HEK293T (cell line): ENCODE measurements around the gene ATF7IP.
"Not testable (repeated sequence)": the region's sequence is repeated elsewhere in the genome, so short reads cannot be mapped to it uniquely, and the experiment has no call there.

Experiments
- CTCF ChIA-PET: fragments of 350-600 bp; formaldehyde crosslinking; extraction: SDS; loops from one replicate; lab custom pipeline; 2021; ENCODE audit warnings: antibody characterized with exemption, inconsistent platforms; lab: Yijun Ruan, JAX
- POLR2A ChIA-PET: fragments of 350-600 bp; formaldehyde crosslinking; extraction: SDS; loops from one replicate; lab custom pipeline; 2020; ENCODE audit warnings: antibody characterized with exemption, inconsistent platforms; lab: Yijun Ruan, JAX
- DNase-seq: peaks from one replicate; pipeline ENCODE4 v3.0.0; 2012; ENCODE audit warnings: mixed read lengths; ENCODE audit errors: extremely low spot score
- ARNT ChIP-seq: fragments of 450-650 bp; IDR thresholded peaks from 2 replicates; pipeline ENCODE4 v1.6.1; 2017; ENCODE audit warnings: mild to moderate bottlenecking
- BHLHE40 ChIP-seq: fragments of 450-650 bp; IDR thresholded peaks from 2 replicates; pipeline ENCODE4 v1.6.1; 2016; ENCODE audit warnings: mild to moderate bottlenecking, moderate library complexity, borderline replicate concordance
- CTBP1 ChIP-seq: fragments of 450-650 bp; IDR thresholded peaks from 2 replicates; pipeline ENCODE4 v1.6.1; 2016; ENCODE audit warnings: borderline replicate concordance
- ELF4 ChIP-seq: fragments of 450-650 bp; IDR thresholded peaks from 2 replicates; pipeline ENCODE4 v1.6.1; 2017; ENCODE audit warnings: antibody characterized with exemption
- FOXA1 ChIP-seq: fragments of 450-650 bp; IDR thresholded peaks from 2 replicates; pipeline ENCODE4 v1.6.1; 2016; ENCODE audit warnings: mild to moderate bottlenecking
- FOXK2 ChIP-seq: fragments of 450-650 bp; IDR thresholded peaks from 2 replicates; pipeline ENCODE4 v1.6.1; 2016; ENCODE audit warnings: mild to moderate bottlenecking
- FOXM1 ChIP-seq: fragments of 450-650 bp; IDR thresholded peaks from 2 replicates; pipeline ENCODE4 v1.6.1; 2017; ENCODE audit warnings: mild to moderate bottlenecking, borderline replicate concordance
- HDGF ChIP-seq: fragments of 450-650 bp; IDR thresholded peaks from 2 replicates; pipeline ENCODE4 v1.6.1; 2017; ENCODE audit warnings: antibody characterized with exemption, borderline replicate concordance
- L3MBTL2 ChIP-seq: fragments of 450-650 bp; conservative IDR thresholded peaks from 2 replicates; pipeline ENCODE4 v1.6.1; 2016; ENCODE audit warnings: mild to moderate bottlenecking
- LEF1 ChIP-seq: fragments of 450-650 bp; IDR thresholded peaks from 2 replicates; pipeline ENCODE4 v1.6.1; 2017; ENCODE audit warnings: mild to moderate bottlenecking, borderline replicate concordance
- NFRKB ChIP-seq: fragments of 450-650 bp; IDR thresholded peaks from 2 replicates; pipeline ENCODE4 v1.6.1; 2016; ENCODE audit warnings: mild to moderate bottlenecking, moderate library complexity
- PKNOX1 ChIP-seq: fragments of 450-650 bp; IDR thresholded peaks from 2 replicates; pipeline ENCODE4 v1.6.1; 2016
- SP1 ChIP-seq: fragments of 450-650 bp; IDR thresholded peaks from 2 replicates; pipeline ENCODE4 v1.6.1; 2017
- SUZ12 ChIP-seq: fragments of 450-650 bp; IDR thresholded peaks from 2 replicates; pipeline ENCODE4 v1.6.1; 2016; ENCODE audit warnings: mild to moderate bottlenecking
- TARDBP ChIP-seq: fragments of 450-650 bp; IDR thresholded peaks from 2 replicates; pipeline ENCODE4 v1.6.1; 2016
- ZNF384 ChIP-seq: fragments of 450-650 bp; IDR thresholded peaks from 2 replicates; pipeline ENCODE4 v1.6.1; 2016

Gene ATF7IP

DNA sequence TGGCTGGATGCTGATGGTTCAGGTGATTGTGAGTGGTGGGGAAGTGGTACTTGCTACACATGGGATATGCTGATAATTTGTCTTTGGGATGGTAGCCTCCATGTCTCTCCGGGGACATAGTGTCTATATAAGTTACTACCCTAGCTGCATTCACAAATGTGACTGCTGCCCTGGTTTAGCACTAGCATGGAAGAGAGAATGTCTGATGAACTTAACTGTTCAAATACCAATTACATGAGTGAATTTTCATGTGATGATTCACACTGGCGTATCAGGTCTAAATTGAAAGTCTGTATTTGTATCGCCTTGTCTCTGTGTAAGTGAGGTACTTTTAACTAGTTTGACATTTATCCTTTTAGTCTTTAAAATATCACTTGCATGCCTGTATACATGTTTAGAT lies 34.4 kb downstream of the ATF7IP start:
- CTCF ChIA-PET, result no interaction called here
- no peak for DNase-seq
- TF ChIP-seq FOXK2 (no peak), FOXA1 (no peak)
- POLR2A ChIA-PET, result interaction anchor here (1.0 kb wide), 1 partner anchor 142 kb away, joined by 3 read pairs; no protein-coding TSS in a partner anchor

- ChIA-PET POLR2A (no interaction called here), CTCF (no interaction called here)
- no peak for DNase-seq
- TF ChIP-seq LEF1 (no peak), SP1 (no peak), HDGF (no peak), L3MBTL2 (no peak), NFRKB (no peak), SUZ12 (no peak), ZNF384 (no peak), FOXK2 (no peak), PKNOX1 (no peak), TARDBP (no peak), FOXA1 (no peak), ELF4 (no peak), CTBP1 (no peak), ARNT (no peak), FOXM1 (no peak), BHLHE40 (no peak)
Measured at GRCh38 chr12:14400599-14400998, 35.1 kb downstream of the ATF7IP start.

DNA sequence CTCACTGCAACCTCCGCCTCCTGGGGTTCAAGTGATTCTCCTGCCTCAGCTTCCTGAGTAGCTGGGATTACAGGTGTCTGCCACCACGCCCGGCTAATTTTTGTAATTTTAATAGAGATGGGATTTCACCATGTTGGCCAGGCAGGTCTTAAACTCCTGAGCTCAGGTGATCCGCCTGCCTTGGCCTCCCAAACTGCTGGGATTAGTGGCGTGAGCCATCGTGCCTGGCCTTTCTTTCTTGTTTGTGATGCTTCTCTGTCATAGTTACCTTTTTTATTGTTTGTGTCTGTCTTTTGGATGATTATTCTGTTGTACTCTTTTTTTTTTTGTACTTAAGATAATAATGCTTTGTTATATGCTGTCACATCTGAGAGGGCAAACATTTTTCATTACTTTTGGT lies 35.8 kb downstream of the ATF7IP start:
- DNase-seq, POLR2A ChIA-PET: not testable (repeated sequence)
- CTCF ChIA-PET, result interaction anchor here (1.4 kb wide), 1 partner anchor 53 kb away, joined by 5 read pairs; no protein-coding TSS in a partner anchor

GRCh38 chr12:14402697-14403096 lies 37.2 kb downstream of the ATF7IP start:
- POLR2A ChIA-PET, result interaction anchor here (0.9 kb wide), 1 partner anchor 37 kb away, joined by 4 read pairs; the partner anchor contains the start of gene ATF7IP
- no peak for DNase-seq
- TF ChIP-seq FOXM1 (no peak), ARNT (no peak), NFRKB (no peak), TARDBP (no peak), FOXA1 (no peak), FOXK2 (no peak), SUZ12 (no peak), ZNF384 (no peak), HDGF (no peak), PKNOX1 (no peak), CTBP1 (no peak), ELF4 (no peak), SP1 (no peak), L3MBTL2 (no peak), BHLHE40 (no peak), LEF1 (no peak)
- CTCF ChIA-PET, result interaction anchor here (0.7 to 1.4 kb wide), 2 partner anchors 51 to 145 kb away, joined by 3 to 5 read pairs; no protein-coding TSS in a partner anchor

GRCh38 chr12:14403293-14403692 lies 37.8 kb downstream of the ATF7IP start:
- CTCF ChIA-PET, result interaction anchor here (0.7 to 1.0 kb wide), 3 partner anchors 9 to 146 kb away, joined by 3 to 4 read pairs (median 3); no protein-coding TSS in a partner anchor
- POLR2A ChIA-PET, result no interaction called here
- no peak for DNase-seq

DNA sequence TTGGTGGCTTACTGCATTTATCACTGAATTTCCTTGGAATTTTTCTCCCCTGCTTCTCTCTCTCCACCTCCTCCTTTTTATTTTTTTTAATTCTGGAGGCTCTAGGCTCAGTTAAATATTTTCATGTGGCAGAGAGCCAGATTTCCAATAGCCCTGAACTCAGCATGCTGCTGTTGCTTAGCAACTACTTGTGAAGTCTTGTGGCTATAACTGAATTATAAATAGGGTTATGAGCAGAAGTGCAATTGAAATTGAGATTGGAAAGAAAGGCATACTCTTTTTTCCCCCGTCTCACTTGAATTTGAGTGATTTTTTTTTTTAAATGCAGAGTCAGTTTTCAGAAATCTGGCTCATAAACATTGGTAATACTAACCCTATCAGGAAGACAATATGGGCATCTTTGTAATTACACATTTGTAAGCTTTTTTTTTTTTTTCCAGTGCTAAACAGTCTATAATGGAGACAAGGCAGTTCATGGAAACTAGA lies 38.3 kb downstream of the ATF7IP start:
- peak; percentile 15 for DNase-seq
- POLR2A ChIA-PET, result no interaction called here
- TF ChIP-seq NFRKB (no peak), ZNF384 (peak; percentile 53; the same call in 1 of the 2 replicates)
- CTCF ChIA-PET, result interaction anchor here (0.7 to 1.0 kb wide), 2 partner anchors 9 to 61 kb away, joined by 3 to 4 read pairs; no protein-coding TSS in a partner anchor

More at GRCh38 chr12:14403293-14403692, 37.8 kb downstream of the ATF7IP start:
- TF ChIP-seq LEF1 (no peak), SUZ12 (no peak), ARNT (no peak), TARDBP (no peak), ZNF384 (no peak), L3MBTL2 (no peak), PKNOX1 (no peak), FOXM1 (no peak), FOXA1 (no peak), NFRKB (no peak), FOXK2 (no peak), BHLHE40 (no peak), ELF4 (no peak)

DNA sequence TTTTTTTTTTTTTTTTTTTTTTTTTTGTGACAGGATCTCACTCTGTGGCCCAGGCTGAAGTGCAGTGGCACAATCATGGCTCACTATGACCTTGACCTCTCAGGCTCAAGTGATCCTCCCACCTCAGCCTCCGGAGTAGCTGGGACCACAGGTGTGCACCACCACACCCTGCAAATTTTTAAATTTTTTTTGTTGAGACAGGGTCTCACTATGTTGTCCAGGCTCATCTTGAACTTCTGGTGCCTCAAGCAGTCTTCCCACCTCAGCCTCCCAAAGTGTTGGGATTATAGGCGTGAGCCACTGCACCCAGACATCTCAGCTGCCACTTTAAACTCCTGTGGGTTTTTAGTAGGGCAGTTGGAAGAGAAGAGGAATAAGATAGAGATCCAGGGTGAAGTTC lies 39.9 kb downstream of the ATF7IP start:
- POLR2A ChIA-PET, CTCF ChIA-PET, DNase-seq: not testable (repeated sequence)
